ENCODE measurements around the gene ATXN1. TPM values are rescaled to one million over a fixed set of nuclear protein-coding genes. Genes with fewer than 3 reads are reported as not detected.

Gene ATXN1
- total RNA-seq, 4 donors from 2014 or later: 48.7 to 166 (median 105) TPM

GRCh38 chr6:16519265-16520242 is 241.7 kb downstream of the ATXN1 start:
- peak; percentile 12 for DNase-seq
- in situ Hi-C loops (cut with MboI; ENCODE audit: low pct_ligation_motif_present in 1 of 4, low pct_unique_long_range_greater_than_20kb in 1 of 4, low sequenced_read_pairs in 3 of 4) (loop anchor here (10.0 to 25.0 kb wide), 4 partner anchors 182 to 443 kb away; partner anchors contain the start of gene ATXN1 (in 3 of the 4)), intact Hi-C loops (cut with DNase I; ENCODE audit: low total_unique reads) (loop anchor here (10.0 kb wide), 1 partner anchor 245 kb away; the partner anchor contains the start of gene ATXN1)
- peak overlapping the region in 1 of 4 donors; percentile 5 for H3K27ac ChIP-seq
- no peaks in the 10 kb centered on the region for H3K27me3 ChIP-seq
- TF ChIP-seq POLR2A (IDR thresholded peaks at IDR 0.05) (no peak), EP300 (IDR thresholded peaks at IDR 0.05; ENCODE audit: low read depth) (no peak), CTCF (IDR thresholded peaks at IDR 0.05) (no peak), POLR2AphosphoS5 (IDR thresholded peaks at IDR 0.05) (no peak)
- H3K36me3 ChIP-seq: peaks cover 0 to 3% (median 0%) of the 10 kb centered on the region in 4 donors
- H3K4me1 ChIP-seq: peaks cover 0 to 5% (median 0%) of the 10 kb centered on the region in 4 donors
- no peaks in the 10 kb centered on the region for H3K9me3 ChIP-seq
- no peak overlapping the region for H3K4me3 ChIP-seq
- 56% methylated on average over 6 to 9 of the region's 9 CpGs for WGBS, 2 donors (ENCODE audit: low coverage in 1 of 2)

GRCh38 chr6:16518265-16518664 is 243.0 kb downstream of the ATXN1 start:
- TF ChIP-seq EP300 (IDR thresholded peaks at IDR 0.05; ENCODE audit: low read depth) (no peak), CTCF (IDR thresholded peaks at IDR 0.05) (peak in 1 of 5 experiments; percentile 18)
- Histone ChIP-seq H3K27ac (no peak overlapping the region), H3K36me3 (peaks cover 0 to 3% (median 0%) of the 10 kb centered on the region in 4 donors), H3K4me3 (no peak overlapping the region), H3K4me1 (peaks cover 0 to 15% (median 7%) of the 10 kb centered on the region in 4 donors), H3K9me3 (no peaks in the 10 kb centered on the region), H3K27me3 (no peaks in the 10 kb centered on the region)
- WGBS, 2 donors (ENCODE audit: low coverage in 1 of 2): 43 to 80% methylated on average over 2 to 5 of the region's 5 CpGs
- peak; percentile 43 for DNase-seq
- intact Hi-C loops (cut with DNase I; ENCODE audit: low total_unique reads) (loop anchor here (10.0 kb wide), 1 partner anchor 247 kb away; the partner anchor contains the start of gene ATXN1), in situ Hi-C loops (cut with MboI; ENCODE audit: low pct_ligation_motif_present in 1 of 4, low pct_unique_long_range_greater_than_20kb in 1 of 4, low sequenced_read_pairs in 3 of 4) (loop anchor here (10.0 to 25.0 kb wide), 4 partner anchors 181 to 444 kb away; partner anchors contain the start of gene ATXN1 (in 3 of the 4))

- Histone ChIP-seq H3K36me3 (no peaks in the 10 kb centered on the region), H3K27ac (peak overlapping the region in 3 of 4 donors; percentile 15 to 49 (median 43)), H3K27me3 (no peaks in the 10 kb centered on the region), H3K4me1 (peaks cover 8 to 35% (median 16%) of the 10 kb centered on the region in 4 donors), H3K4me3 (no peak overlapping the region), H3K9me3 (no peaks in the 10 kb centered on the region)
- TF ChIP-seq POLR2A (IDR thresholded peaks at IDR 0.05): no peak
- TF ChIP-seq CTCF (IDR thresholded peaks at IDR 0.05): peak; percentile 34 to 49 (median 39)
- DNase-seq: no peak
- intact Hi-C loops (cut with DNase I; ENCODE audit: low total_unique reads) (loop anchor here (10.0 kb wide), 1 partner anchor 251 kb away; the partner anchor contains the start of gene ATXN1), in situ Hi-C loops (cut with MboI; ENCODE audit: low pct_ligation_motif_present in 1 of 4, low pct_unique_long_range_greater_than_20kb in 1 of 4, low sequenced_read_pairs in 3 of 4) (loop anchor here (5.0 to 25.0 kb wide), 5 partner anchors 177 to 448 kb away; partner anchors contain the start of gene ATXN1 (in 3 of the 4))
- 34 to 40% methylated on average over 5 to 8 of the region's 8 CpGs for WGBS, 2 donors (ENCODE audit: low coverage in 1 of 2)
These were observed 247.0 kb downstream of the ATXN1 start for GRCh38 chr6:16514249-16514648.

All from transverse colon (tissue), 4 donors.